NT2/D1 (cell line): ENCODE data around the gene EFS.

Experiments
- YY1 ChIP-seq: IDR thresholded peaks from 2 replicates; pipeline ENCODE4 v1.6.1; 2011; ENCODE audit not compliant: insufficient read length, insufficient read depth
- ZNF274 ChIP-seq: IDR thresholded peaks from 2 replicates; pipeline ENCODE4 v1.6.1; 2011; ENCODE audit warnings: mild to moderate bottlenecking, low read depth, low read length

GRCh38 chr14:23377198-23377550, 12.2 kb upstream of the EFS start:
- no peak for TF ChIP-seq ZNF274
- no peak for TF ChIP-seq YY1
